Endothelial cell of umbilical vein (primary cell): Measurements from ENCODE around the gene AFTPH. TPM values are rescaled to one million over a fixed set of nuclear protein-coding genes. Genes with fewer than 3 reads are reported as not detected.

Experiments
- BruUV-seq: library from RNA; stranded (reverse); fragments of 400-500 nt; replicated peaks from 2 replicates; lab custom pipeline; 2021; lab: Mats Ljungman, UMichigan
- CTCF ChIA-PET: fragments of 300-600, 350-600 bp; sonication (Branson Sonifier 250); formaldehyde crosslinking; loops from one replicate; lab custom pipeline; 2021; ENCODE audit warnings: antibody characterized with exemption, inconsistent platforms; lab: Charles Lee
- POLR2A ChIA-PET: fragments of 300-600, 350-600 bp; sonication (Branson Sonifier 250); formaldehyde crosslinking; loops from one replicate; lab custom pipeline; 2021; ENCODE audit warnings: antibody characterized with exemption, inconsistent platforms; lab: Charles Lee
- DNase-seq: peaks from one replicate; pipeline ENCODE4 v3.0.0-alpha.2; 2011; ENCODE audit warnings: low read depth, low spot score
- FAIRE-seq: peaks from 2 replicates; lab custom pipeline; 2011; peaks lifted over from hg19 to GRCh38; lab: Jason Lieb, UNC
- H2AFZ ChIP-seq: 2 replicates; pipeline ENCODE4 v1.6.0; 2012; ENCODE audit warnings: low read depth, low read length, control low read depth, inconsistent platforms
- H3K27ac ChIP-seq: 2 replicates; pipeline ENCODE4 v1.5.1; 2011; ENCODE audit warnings: low read depth, mild to moderate bottlenecking, control low read depth, low read length, moderate library complexity; ENCODE audit not compliant: insufficient read depth
- H3K27me3 ChIP-seq, 2 experiments: 2 replicates each; pipeline versions ENCODE4 v1.6.0 to v1.6.1; 2011; ENCODE audit warnings: low read length in 2 of 2, mixed read lengths in 1 of 2; ENCODE audit not compliant: control insufficient read depth in 2 of 2, insufficient read depth in 2 of 2
- H3K36me3 ChIP-seq, 2 experiments: 2 replicates in 1 of 2; 3 replicates in 1 of 2; pipeline ENCODE4 v1.5.1; 2011; ENCODE audit warnings: low read length in 2 of 2, mild to moderate bottlenecking in 1 of 2, moderate library complexity in 1 of 2; ENCODE audit not compliant: control insufficient read depth in 2 of 2, insufficient read depth in 2 of 2; ENCODE audit errors: extremely low read depth in 1 of 2
- H3K4me1 ChIP-seq: 3 replicates; pipeline ENCODE4 v1.5.1; 2011; ENCODE audit warnings: mild to moderate bottlenecking, low read length; ENCODE audit not compliant: control insufficient read depth, insufficient read depth; ENCODE audit errors: extremely low read depth
- H3K4me2 ChIP-seq: 2 replicates; pipeline ENCODE4 v1.6.1; 2011; ENCODE audit warnings: low read length, control low read depth, mixed read lengths; ENCODE audit not compliant: insufficient read depth
- H3K4me3 ChIP-seq, 3 experiments: fragments of 200-600 bp in 1 of 3; sonication (generic), shearing (Covaris generic) in 1 of 3; replicated peaks in 1 of 3; 2 replicates each; pipeline ENCODE4 v1.5.1; 2011 to 2016; ENCODE audit warnings: control low read depth in 3 of 3, low read length in 3 of 3, mild to moderate bottlenecking in 2 of 3, inconsistent platforms in 1 of 3, low read depth in 1 of 3, moderate library complexity in 1 of 3; ENCODE audit not compliant: insufficient read depth in 1 of 3
- H3K79me2 ChIP-seq: 2 replicates; pipeline ENCODE4 v1.6.0; 2012; ENCODE audit warnings: low read length, inconsistent platforms; ENCODE audit not compliant: control insufficient read depth, insufficient read depth
- H3K9ac ChIP-seq: replicated peaks from 2 replicates; pipeline ENCODE3; 2011; ENCODE audit warnings: low read length, control low read depth; ENCODE audit not compliant: insufficient read depth; ENCODE audit errors: extremely low read depth
- H3K9me1 ChIP-seq: replicated peaks from 3 replicates; pipeline ENCODE4 v1.6.0; 2011; ENCODE audit warnings: mild to moderate bottlenecking, low read length; ENCODE audit not compliant: control insufficient read depth, insufficient read depth; ENCODE audit errors: extremely low read depth
- H3K9me3 ChIP-seq: replicated peaks from 2 replicates; pipeline ENCODE4 v1.5.1; 2012; ENCODE audit warnings: low read length, inconsistent platforms; ENCODE audit not compliant: control insufficient read depth, insufficient read depth
- H4K20me1 ChIP-seq: replicated peaks from 2 replicates; pipeline ENCODE3; 2011; ENCODE audit warnings: mild to moderate bottlenecking, low read length; ENCODE audit not compliant: control insufficient read depth, insufficient read depth; ENCODE audit errors: extremely low read depth
- CTCF ChIP-seq, 2 donors: IDR thresholded peaks; 1 replicate in 1 of 2; 2 replicates in 1 of 2; pipeline ENCODE4 v1.5.1; 2011; ENCODE audit warnings: low read length in 2 of 2, mild to moderate bottlenecking in 2 of 2, moderate library complexity in 2 of 2, control low read depth in 1 of 2, inconsistent platforms in 1 of 2, low read depth in 1 of 2; ENCODE audit not compliant: insufficient read depth in 1 of 2; ENCODE audit errors: extremely low read depth in 1 of 2
- EZH2 ChIP-seq: IDR thresholded peaks from 2 replicates; pipeline ENCODE4 v1.6.1; 2012; ENCODE audit warnings: borderline replicate concordance, low read depth, mild to moderate bottlenecking, moderate library complexity, low read length, inconsistent platforms; ENCODE audit not compliant: severe bottlenecking
- FOS ChIP-seq: IDR thresholded peaks from 2 replicates; pipeline ENCODE4 v1.6.1; 2011; ENCODE audit warnings: mild to moderate bottlenecking, low read length, moderate library complexity, borderline replicate concordance; ENCODE audit not compliant: insufficient read depth
- GATA2 ChIP-seq: IDR thresholded peaks from 2 replicates; pipeline ENCODE4 v1.7.0; 2011; ENCODE audit warnings: low read depth, mild to moderate bottlenecking, moderate library complexity, mixed read lengths, low read length; ENCODE audit not compliant: insufficient read length, insufficient read depth
- JUN ChIP-seq: IDR thresholded peaks from 2 replicates; pipeline ENCODE4 v1.6.1; 2011; ENCODE audit warnings: borderline replicate concordance, low read depth; ENCODE audit not compliant: insufficient read length, insufficient read depth
- MAX ChIP-seq: IDR thresholded peaks from 2 replicates; pipeline ENCODE4 v1.6.1; 2011; ENCODE audit not compliant: insufficient read depth, insufficient read length
- MYC ChIP-seq: IDR thresholded peaks from one replicate; pipeline ENCODE4 v1.6.1; 2011; ENCODE audit warnings: mild to moderate bottlenecking, low read depth, low read length
- POLR2A ChIP-seq: IDR thresholded peaks from 2 replicates; pipeline ENCODE4 v1.6.1; 2012; ENCODE audit warnings: low read depth, mild to moderate bottlenecking, control low read depth, low read length
- POLR2AphosphoS5 ChIP-seq: IDR thresholded peaks from 2 replicates; pipeline ENCODE4 v1.6.1; 2012; ENCODE audit warnings: low read depth, mild to moderate bottlenecking, control low read depth, low read length, moderate library complexity; ENCODE audit not compliant: insufficient read depth
- dilution Hi-C: fragments of 300-500 bp; cut with MboI; formaldehyde crosslinking; loops from one replicate; pipeline ENCODE4 v1.15.0; 2019; ENCODE audit warnings: low sequenced_read_pairs; ENCODE audit not compliant: extremely low pct_ligation_motif_present
- intact Hi-C: fragments of 100-400 bp; cut with micrococcal nuclease; formaldehyde crosslinking; loops from one replicate; pipeline ENCODE4 v1.10.0; 2022
- polyA plus RNA-seq, 4 experiments: library from polyadenylated mRNA; depleted of rRNA in 3 of 4; stranded (reverse) in 3 of 4; unstranded in 1 of 4; fragments of >200 nt; gene quantifications; 2 replicates each; pipeline versions ENCODE4 v1.2.1 to v1.2.3, GENCODE V29; 2011 to 2012; ENCODE audit warnings: missing spikeins in 1 of 4
- total RNA-seq: library from RNA; stranded (reverse); gene quantifications from 2 replicates; pipeline ENCODE4 v1.2.3, GENCODE V29; 2021

The AFTPH gene
- total and polyA plus RNA-seq, 2 donors (not counting 3 experiments of a cell fraction or from before 2014, with no cell fraction given): 6.9 to 15.3 TPM

- Histone ChIP-seq H3K4me2 (peak overlapping the region; percentile 48), H3K9me3 (no peaks in the 10 kb centered on the region), H3K4me1 (peaks cover 31% of the 10 kb centered on the region), H4K20me1 (no peaks in the 10 kb centered on the region), H3K79me2 (no peaks in the 10 kb centered on the region), H3K27me3 (peaks cover 5 to 10% of the 10 kb centered on the region in 2 experiments), H3K36me3 (no peaks in the 10 kb centered on the region), H3K27ac (peak overlapping the region; percentile 3), H3K9me1 (no peaks in the 10 kb centered on the region), H3K9ac (no peak overlapping the region), H3K4me3 (no peak overlapping the region), H2AFZ (no peak overlapping the region)
- no peak for TF ChIP-seq POLR2A
- peak; percentile 66 for TF ChIP-seq FOS
- TF ChIP-seq MYC: no peak
- TF ChIP-seq EZH2: no peak
- TF ChIP-seq JUN: peak; percentile 58
- TF ChIP-seq POLR2AphosphoS5: no peak
- no peak for TF ChIP-seq GATA2
- peak; percentile 73 for DNase-seq
- POLR2A ChIA-PET: no interaction called here
- dilution Hi-C loops: no loop called here
- CTCF ChIA-PET: interaction anchor here (1.2 to 1.4 kb wide), 2 partner anchors 15 to 161 kb away, joined by 3 to 9 read pairs; no protein-coding TSS in a partner anchor
- no TSS peak for BruUV-seq
- FAIRE-seq: peak; percentile 89
- intact Hi-C loops: loop anchor here (1.0 to 2.0 kb wide), 2 partner anchors 31 to 88 kb away; no protein-coding TSS in a partner anchor
Observed at GRCh38 chr2:64492272-64492671, 31.9 kb upstream of the AFTPH start.

- BruUV-seq: no TSS peak
- Histone ChIP-seq H4K20me1 (no peaks in the 10 kb centered on the region), H3K36me3 (no peaks in the 10 kb centered on the region), H3K9me3 (no peaks in the 10 kb centered on the region), H3K4me3 (no peak overlapping the region), H3K9ac (no peak overlapping the region), H3K27ac (peak overlapping the region; percentile 3), H3K79me2 (no peaks in the 10 kb centered on the region), H2AFZ (no peak overlapping the region), H3K9me1 (no peaks in the 10 kb centered on the region), H3K27me3 (peaks cover 10 to 11% of the 10 kb centered on the region in 2 experiments), H3K4me2 (peak overlapping the region; percentile 48), H3K4me1 (peaks cover 31% of the 10 kb centered on the region)
- ChIA-PET POLR2A (no interaction called here), CTCF (interaction anchor here (0.9 to 1.8 kb wide), 2 partner anchors 30 to 162 kb away, joined by 4 to 6 read pairs; no protein-coding TSS in a partner anchor)
- no peak for TF ChIP-seq GATA2
- no peak for TF ChIP-seq MAX
- TF ChIP-seq EZH2: no peak
- TF ChIP-seq MYC: no peak
- no peak for TF ChIP-seq POLR2AphosphoS5
- TF ChIP-seq JUN: no peak
- TF ChIP-seq CTCF (IDR thresholded peaks at IDR 0.05; ENCODE audit: extremely low read depth in 1 of 2, insufficient read depth in 1 of 2, low read depth in 1 of 2, low read length in 2 of 2): no peak
- TF ChIP-seq FOS: no peak
- DNase-seq (peak; percentile 68), FAIRE-seq (no peak)
- dilution Hi-C loops (no loop called here), intact Hi-C loops (loop anchor here (1.0 to 2.0 kb wide), 2 partner anchors 30 to 89 kb away; no protein-coding TSS in a partner anchor)
Observed at GRCh38 chr2:64492821-64493220, 31.3 kb upstream of the AFTPH start.
